Thoracic aorta (tissue), 2 donors: ENCODE results near the gene GTF2I. TPM values are rescaled to one million over a fixed set of nuclear protein-coding genes. Genes with fewer than 3 reads are reported as not detected.

Experiments
- ATAC-seq: fragments of 150-250 bp; one replicate; pipeline ENCODE4 v1.8.0; 2017; ENCODE audit warnings: low read depth; ENCODE audit not compliant: insufficient number of reproducible peaks, low FRiP score
- DNase-seq: peaks from one replicate; pipeline ENCODE4 v3.0.0-alpha.2; 2020; ENCODE audit warnings: low spot score
- H3K27ac ChIP-seq, 2 donors: fragments of 200-600 bp; sonication (generic); 1 replicate in 1 of 2; 2 replicates in 1 of 2; pipeline ENCODE4 v1.5.1; 2016; ENCODE audit warnings: mild to moderate bottlenecking in 2 of 2, moderate library complexity in 2 of 2
- H3K27me3 ChIP-seq: fragments of 200-600 bp; sonication (generic); replicated peaks from 2 replicates; pipeline ENCODE4 v1.6.0; 2016; ENCODE audit warnings: mild to moderate bottlenecking; ENCODE audit not compliant: insufficient read depth
- H3K36me3 ChIP-seq: fragments of 200-600 bp; sonication (generic); one replicate; pipeline ENCODE4 v1.5.1; 2016
- H3K4me1 ChIP-seq, 2 donors: fragments of 200-600 bp; sonication (generic); 1 replicate in 1 of 2; 2 replicates in 1 of 2; pipeline versions ENCODE4 v1.5.1 to v1.6.0; 2016; ENCODE audit warnings: low read depth in 2 of 2, mild to moderate bottlenecking in 1 of 2; ENCODE audit not compliant: control insufficient read depth in 1 of 2
- H3K4me3 ChIP-seq: fragments of 200-600 bp; sonication (generic); 2 replicates; pipeline ENCODE4 v1.5.1; 2016; ENCODE audit warnings: mild to moderate bottlenecking
- H3K9me3 ChIP-seq: fragments of 200-600 bp; sonication (generic); 2 replicates; pipeline ENCODE4 v1.5.1; 2016
- CTCF ChIP-seq: fragments of 200-600 bp; sonication (generic); IDR thresholded peaks from one replicate; pipeline ENCODE4 v1.5.1; 2019; ENCODE audit warnings: antibody characterized with exemption
- total RNA-seq, 2 donors: library from RNA; depleted of rRNA; stranded (reverse); fragments of >200 nt; gene quantifications; one replicate each; pipeline versions ENCODE4 v1.1.0 to v1.2.3, GENCODE V29; 2016

Gene GTF2I
- total RNA-seq, 2 donors from 2014 or later: 107 to 157 TPM

- peaks cover 11 to 19% of the 10 kb centered on the region in 2 donors for H3K4me1 ChIP-seq
- TF ChIP-seq CTCF: no peak
- H3K36me3 ChIP-seq: no peaks in the 10 kb centered on the region
- no peak overlapping the region for H3K4me3 ChIP-seq
- no peak overlapping the region for H3K27ac ChIP-seq
- ATAC-seq (no peak), DNase-seq (no peak)
- no peaks in the 10 kb centered on the region for H3K9me3 ChIP-seq
- no peaks in the 10 kb centered on the region for H3K27me3 ChIP-seq
Observed at GRCh38 chr7:74654811-74655210, 2.7 kb upstream of the GTF2I start.

GRCh38 chr7:74655324-74655723 is 2.2 kb upstream of the GTF2I start:
- no peak overlapping the region for H3K4me3 ChIP-seq

GRCh38 chr7:74655768-74656440 is 1.6 kb upstream of the GTF2I start:
- ATAC-seq (no peak), DNase-seq (no peak)
- Histone ChIP-seq H3K27me3 (no peaks in the 10 kb centered on the region), H3K36me3 (no peaks in the 10 kb centered on the region), H3K27ac (peak overlapping the region; percentile 16 to 64), H3K9me3 (no peaks in the 10 kb centered on the region), H3K4me3 (peak overlapping the region; percentile 96), H3K4me1 (peaks cover 22 to 30% of the 10 kb centered on the region in 2 donors)
- TF ChIP-seq CTCF: no peak

More at GRCh38 chr7:74655324-74655723, 2.2 kb upstream of the GTF2I start:
- H3K27me3 ChIP-seq: no peaks in the 10 kb centered on the region
- ATAC-seq (no peak), DNase-seq (no peak)
- H3K9me3 ChIP-seq: no peaks in the 10 kb centered on the region
- H3K4me1 ChIP-seq: peaks cover 16 to 24% of the 10 kb centered on the region in 2 donors
- no peaks in the 10 kb centered on the region for H3K36me3 ChIP-seq
- no peak overlapping the region for H3K27ac ChIP-seq
- TF ChIP-seq CTCF: no peak

GRCh38 chr7:74656441-74656836 is 1.1 kb upstream of the GTF2I start:
- H3K4me3 ChIP-seq: peak overlapping the region; percentile 96
- peaks cover 27 to 35% of the 10 kb centered on the region in 2 donors for H3K4me1 ChIP-seq
- no peaks in the 10 kb centered on the region for H3K9me3 ChIP-seq
- TF ChIP-seq CTCF: no peak
- H3K36me3 ChIP-seq: no peaks in the 10 kb centered on the region
- H3K27me3 ChIP-seq: no peaks in the 10 kb centered on the region
- no peak for ATAC-seq
- no peak for DNase-seq
- H3K27ac ChIP-seq: peak overlapping the region; percentile 16 to 74

GRCh38 chr7:74656837-74657691 is 454 bp upstream of the GTF2I start:
- H3K27ac ChIP-seq: peak overlapping the region; percentile 85 to 90
- peaks cover 32 to 41% of the 10 kb centered on the region in 2 donors for H3K4me1 ChIP-seq
- peak overlapping the region; percentile 96 for H3K4me3 ChIP-seq
- ATAC-seq: peak; percentile 74
- no peaks in the 10 kb centered on the region for H3K27me3 ChIP-seq
- peak; percentile 94 for DNase-seq
- H3K36me3 ChIP-seq: no peaks in the 10 kb centered on the region
- no peaks in the 10 kb centered on the region for H3K9me3 ChIP-seq
- no peak for TF ChIP-seq CTCF
